ENCODE data around the gene KLF5. TPM values are rescaled to one million over a fixed set of nuclear protein-coding genes. Genes with fewer than 3 reads are reported as not detected.

The KLF5 gene
- total RNA-seq, 1 donor from 2014 or later = 0.73 TPM

DNA sequence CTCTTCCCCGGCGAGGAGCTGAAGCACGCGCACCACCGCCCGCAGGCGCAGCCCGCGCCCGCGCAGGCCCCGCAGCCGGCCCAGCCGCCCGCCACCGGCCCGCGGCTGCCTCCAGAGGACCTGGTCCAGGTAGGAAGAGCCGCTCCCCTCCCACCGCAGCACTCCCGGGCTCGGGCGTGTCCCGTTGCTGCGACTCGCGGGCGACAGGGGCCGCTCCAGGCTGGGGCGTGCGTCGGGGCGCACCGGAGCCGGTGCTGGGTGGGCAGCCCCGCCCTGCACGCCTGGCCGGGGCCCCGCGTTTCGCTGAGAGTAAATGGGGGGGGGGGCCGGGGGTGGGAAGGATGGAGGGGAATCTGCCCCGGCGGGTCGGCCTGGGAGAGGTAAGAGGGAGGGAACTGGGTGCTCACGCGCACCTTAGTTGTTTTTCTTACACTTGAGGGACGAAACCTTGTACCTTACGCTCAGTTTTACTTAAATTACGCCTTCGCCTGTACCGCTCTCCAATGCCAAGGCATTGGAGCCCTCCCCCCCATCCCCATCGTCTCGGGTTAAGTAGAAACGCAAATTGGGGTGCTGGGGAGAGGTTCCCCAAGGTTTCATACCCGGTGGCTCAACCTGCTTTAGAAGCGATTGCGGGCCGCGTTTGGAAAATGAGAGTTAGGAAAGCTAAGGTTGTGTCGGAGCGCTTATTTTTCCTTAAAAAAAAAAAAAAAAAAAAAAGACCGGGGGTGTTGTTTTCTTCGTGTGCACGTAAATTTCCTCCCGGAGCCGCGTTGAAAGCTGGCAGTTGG lies 850 bp downstream of the KLF5 start:
- peak; percentile 70 for DNase-seq (ENCODE audit: low spot score)
- ATAC-seq = peak; percentile 64

DNA sequence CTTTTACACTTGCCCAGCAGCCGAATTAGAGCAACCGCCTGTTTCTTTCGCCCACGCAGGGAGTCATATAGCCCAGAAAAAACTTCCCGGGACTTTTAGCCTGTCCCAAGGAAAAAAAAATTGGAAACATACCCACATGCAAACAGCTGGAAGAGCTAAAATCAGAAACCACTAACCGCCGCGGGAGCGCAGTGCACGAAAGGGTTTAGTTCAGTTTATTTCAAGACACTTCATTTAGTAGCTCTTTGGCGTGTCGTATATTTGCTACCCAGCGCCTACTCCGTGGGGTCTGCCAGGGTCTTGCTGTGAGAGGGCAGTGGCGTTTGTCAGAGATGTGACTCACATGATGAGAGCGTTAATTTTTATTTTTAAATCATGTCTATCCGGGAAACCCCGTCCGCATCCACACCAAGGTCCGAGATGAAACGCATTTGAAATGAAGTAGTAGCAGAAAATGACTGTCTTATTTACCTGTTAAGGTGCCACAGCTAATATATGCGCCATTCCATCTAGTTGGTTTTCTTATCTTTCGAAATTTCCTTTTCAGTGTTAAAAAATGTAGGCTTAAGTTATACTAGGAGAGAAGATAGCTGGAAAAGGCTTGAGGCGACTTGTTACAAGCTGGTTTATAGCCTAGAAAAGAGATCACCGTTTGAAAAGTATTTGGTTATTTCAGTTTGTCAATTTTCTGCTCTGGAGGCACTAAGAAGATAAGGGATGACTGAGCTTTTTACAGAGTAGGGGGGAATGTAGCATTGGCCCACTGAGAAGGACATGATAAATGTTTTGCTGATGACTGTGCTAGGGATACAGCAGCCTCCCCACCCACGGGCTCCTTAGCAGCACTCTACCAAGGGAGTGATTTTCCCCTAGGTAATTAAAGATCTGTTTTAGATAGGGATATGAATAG lies 1.7 kb downstream of the KLF5 start:
- no peak for DNase-seq (ENCODE audit: low spot score)
- ATAC-seq = no peak

DNA sequence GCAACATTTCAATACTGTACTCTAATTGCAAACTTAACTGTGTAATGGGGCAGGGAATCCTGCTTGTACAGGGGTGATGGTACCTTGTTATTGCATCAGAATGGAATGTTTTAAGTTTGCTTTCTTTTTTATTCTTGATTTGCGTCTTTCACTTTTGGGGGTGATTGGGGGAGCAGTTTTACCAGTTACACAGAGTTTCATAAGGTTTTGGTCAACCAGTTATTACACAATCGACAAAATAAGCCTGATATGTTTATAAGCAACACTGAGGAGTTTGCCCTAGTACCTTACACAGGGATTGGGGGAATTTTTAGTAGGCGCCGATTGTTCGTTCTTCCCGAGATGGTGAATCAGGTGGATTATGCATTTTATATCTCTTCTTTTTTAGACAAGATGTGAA lies 2.7 kb downstream of the KLF5 start:
- no peak for DNase-seq (ENCODE audit: low spot score)
- ATAC-seq = no peak

DNA sequence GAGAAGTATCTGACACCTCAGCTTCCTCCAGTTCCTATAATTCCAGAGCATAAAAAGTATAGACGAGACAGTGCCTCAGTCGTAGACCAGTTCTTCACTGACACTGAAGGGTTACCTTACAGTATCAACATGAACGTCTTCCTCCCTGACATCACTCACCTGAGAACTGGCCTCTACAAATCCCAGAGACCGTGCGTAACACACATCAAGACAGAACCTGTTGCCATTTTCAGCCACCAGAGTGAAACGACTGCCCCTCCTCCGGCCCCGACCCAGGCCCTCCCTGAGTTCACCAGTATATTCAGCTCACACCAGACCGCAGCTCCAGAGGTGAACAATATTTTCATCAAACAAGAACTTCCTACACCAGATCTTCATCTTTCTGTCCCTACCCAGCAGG lies 3.1 kb downstream of the KLF5 start:
- no peak for DNase-seq (ENCODE audit: low spot score)
- ATAC-seq = no peak

DNA sequence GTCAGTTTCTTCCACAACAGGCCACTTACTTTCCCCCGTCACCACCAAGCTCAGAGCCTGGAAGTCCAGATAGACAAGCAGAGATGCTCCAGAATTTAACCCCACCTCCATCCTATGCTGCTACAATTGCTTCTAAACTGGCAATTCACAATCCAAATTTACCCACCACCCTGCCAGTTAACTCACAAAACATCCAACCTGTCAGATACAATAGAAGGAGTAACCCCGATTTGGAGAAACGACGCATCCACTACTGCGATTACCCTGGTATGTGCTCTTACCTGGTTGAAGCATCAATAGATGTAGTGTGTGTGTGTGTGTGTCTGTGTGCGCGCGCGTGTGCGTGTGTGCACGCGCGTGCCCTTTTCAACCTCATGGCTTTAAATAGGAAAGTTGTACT lies 3.7 kb downstream of the KLF5 start:
- DNase-seq (ENCODE audit: low spot score) (no peak), ATAC-seq (no peak)

DNA sequence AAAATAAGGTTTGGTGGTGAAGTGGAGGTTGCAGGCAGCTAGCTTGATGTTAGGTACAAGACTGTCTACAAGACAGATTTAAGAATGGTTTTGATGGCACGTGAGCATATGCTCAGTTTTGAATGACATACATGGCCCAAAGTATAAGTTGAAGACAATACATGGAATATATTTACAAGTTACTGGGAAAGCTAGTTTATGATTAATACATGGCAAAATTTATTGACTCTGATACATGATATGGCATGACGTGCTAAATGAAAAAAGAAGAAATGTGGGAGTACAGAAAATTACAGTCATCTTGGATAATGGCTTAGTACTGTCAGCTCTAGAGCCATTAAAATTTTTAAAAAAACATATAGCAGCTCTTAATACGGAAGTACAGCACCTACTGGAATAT lies 4.4 kb downstream of the KLF5 start:
- DNase-seq (ENCODE audit: low spot score) (no peak), ATAC-seq (no peak)

DNA sequence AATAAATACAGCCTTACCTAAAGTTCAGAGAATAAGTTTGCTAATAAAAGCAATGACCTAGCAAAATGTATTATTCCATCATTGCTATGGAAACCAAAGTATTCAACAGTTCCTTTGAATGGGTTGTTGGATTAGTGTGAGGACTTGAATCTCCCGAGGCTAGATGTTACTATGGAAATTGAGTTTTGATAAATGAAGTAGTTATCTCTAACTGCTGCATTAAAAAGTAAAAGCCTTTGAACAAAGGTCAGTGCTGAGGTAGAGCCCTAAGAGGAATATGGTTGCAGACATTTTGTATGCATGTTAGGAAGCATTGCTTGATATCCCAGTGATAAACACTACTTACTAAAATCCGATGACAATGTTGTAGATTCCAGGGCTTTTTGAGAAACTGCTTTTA lies 6.2 kb downstream of the KLF5 start:
- no peak for ATAC-seq
- DNase-seq (ENCODE audit: low spot score) = no peak

DNA sequence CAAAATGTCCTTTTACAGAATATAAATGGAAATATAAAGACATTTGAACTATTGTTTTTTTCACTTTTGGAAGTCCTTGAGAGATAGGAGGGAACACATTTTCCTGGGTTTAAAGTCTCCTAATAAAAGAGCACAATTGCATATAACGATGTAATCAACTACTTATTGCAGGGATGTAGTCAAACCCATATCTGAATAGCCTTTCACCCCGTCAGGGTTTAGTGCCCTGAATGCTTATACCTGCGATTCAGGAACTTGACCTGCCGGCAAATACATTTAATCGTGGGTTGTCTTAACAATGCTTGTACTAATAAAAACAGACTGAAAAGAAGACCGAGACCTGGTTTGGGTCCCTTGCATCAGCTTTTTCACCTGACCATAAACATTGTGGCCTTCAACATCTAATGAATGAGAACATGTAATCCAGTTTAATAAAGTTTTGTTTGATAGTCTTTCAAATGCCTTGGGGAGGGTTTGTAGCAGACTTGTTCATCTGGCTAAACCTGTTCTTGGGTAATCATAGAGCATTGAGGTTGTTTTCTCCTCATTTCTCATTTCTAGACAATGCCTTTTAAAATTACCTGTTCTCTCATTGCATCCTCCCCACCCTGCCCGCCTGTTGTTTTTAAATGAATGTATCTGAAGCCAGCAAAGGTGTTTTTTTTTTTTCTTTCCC lies 7.0 kb downstream of the KLF5 start:
- DNase-seq (ENCODE audit: low spot score) (no peak), ATAC-seq (no peak)

DNA sequence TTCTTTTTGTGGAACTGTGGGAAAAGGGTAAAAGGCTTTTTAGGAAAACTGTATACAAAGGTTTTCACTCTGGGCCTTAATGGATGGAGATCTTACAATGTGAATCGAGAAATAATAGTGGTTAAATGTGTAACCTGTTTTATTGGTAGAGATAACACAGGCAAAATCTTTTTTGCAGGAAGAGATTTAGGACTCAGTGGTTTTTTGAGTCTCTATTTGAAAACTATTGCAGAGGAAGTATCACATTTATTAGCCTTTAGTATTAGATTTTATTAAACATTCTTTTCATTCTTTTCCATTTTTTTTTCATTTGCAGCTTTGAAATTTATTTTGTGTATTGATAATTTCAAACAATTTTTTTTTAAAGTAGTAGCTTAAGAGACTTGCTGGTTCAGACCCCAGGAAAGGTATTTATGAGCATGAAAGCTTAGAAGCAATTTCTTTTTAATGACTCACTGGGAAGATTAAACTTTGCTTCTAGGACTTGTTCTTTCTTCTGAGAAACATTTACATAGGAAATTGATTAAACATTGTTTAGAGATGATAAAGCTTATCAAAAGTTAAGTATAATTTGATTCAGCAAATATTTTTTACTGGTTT lies 10.5 kb downstream of the KLF5 start:
- DNase-seq (ENCODE audit: low spot score) (no peak), ATAC-seq (no peak)

DNA sequence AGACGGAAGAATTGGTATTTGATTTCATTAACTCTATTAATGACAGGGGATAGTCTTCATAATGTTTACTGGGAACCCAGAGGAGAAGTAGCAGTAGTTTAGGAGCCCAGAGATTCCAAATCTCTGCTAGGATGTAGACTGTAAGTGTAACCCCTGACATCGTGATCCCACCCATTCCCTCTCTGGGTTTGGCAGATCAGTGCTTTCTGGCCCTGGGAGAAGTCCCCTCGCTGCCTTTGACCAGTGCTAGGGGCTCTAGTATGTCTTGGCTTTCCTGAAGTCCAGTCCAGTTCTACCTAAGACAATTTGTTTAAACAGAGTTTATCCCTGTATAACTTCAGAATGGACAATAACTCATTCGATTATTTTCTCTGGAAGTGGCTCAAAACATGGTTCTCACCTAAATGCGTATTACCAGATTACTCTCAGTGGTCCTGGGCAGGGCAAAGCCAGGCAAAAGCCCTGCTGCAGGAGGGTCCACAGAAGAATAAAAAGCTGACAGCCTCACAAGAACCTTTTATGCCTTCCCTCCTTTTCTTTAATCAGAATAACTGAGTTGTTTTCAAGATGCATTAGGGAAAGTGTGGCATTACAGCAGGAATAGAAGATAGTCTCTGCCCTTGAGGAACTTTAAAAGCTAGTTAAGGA lies 11.8 kb downstream of the KLF5 start:
- ATAC-seq = no peak
- no peak for DNase-seq (ENCODE audit: low spot score)

DNA sequence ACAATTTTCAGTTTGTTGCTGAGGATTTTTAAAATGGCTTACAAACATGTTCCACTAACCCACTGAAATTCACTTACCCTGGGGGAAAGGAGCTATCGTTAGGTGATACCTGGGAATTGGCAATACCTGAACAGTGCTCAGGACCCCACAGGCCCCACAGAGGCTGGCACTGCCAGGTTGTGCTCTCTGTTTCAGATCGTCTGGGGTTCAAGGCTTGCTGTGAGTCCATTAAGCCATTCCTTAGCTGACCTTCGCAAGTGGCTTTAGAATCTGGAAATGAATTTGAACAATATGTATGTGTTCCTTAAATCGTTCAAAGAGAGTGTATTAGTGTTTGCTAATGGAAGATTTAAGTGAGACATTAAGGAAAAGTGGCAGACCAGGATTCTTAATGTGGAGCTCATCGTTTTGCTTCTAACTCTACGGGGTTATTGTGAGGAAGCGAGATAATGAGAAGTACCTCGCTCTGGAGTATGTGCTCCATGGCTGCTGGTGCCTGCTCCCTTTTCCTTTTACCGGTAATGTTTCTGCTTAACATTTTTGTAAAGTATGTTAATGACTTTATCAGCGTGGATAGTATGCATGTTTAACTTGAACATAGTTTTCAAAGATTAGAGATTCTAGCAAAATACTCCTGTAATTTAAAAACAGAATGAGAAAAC lies 13.6 kb downstream of the KLF5 start:
- ATAC-seq = no peak
- no peak for DNase-seq (ENCODE audit: low spot score)

DNA sequence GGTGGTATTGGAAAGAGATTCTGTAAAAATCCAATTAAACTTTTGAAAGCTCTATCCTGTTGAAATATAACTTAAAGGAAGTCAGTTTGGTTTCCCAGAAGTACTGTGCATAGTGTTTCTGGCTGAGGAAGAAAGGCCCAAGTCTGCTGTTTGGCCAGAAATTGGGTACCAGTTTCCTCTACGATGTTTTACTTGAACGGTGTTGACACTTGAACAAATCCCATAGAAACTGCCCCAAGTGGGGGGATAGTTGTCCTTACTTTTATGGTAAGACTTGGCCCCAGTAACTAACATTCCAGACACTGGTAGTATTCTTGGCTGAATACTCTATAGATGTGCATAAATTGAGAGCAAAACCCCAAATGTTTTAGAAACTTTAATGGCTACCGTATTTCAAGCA lies 14.2 kb downstream of the KLF5 start:
- ATAC-seq (no peak), DNase-seq (ENCODE audit: low spot score) (no peak)

DNA sequence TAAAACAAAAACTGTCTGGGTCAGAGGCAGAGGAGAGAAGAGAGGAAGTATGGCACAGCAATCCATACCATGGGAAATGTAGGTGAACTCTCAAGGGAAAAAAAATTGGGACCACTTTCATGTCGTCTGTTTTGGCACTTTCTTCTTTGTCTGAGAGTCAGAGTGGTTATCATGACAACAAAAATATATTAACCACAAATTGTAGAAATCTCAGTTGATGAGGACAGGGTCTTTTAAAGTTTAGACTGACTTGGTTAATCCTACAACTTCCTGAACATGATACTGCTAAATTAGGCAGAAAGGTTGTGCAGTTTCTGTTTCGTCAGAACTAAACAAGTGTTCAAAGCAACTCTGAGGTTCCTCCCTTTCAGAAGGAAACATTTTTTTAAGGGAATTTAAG lies 15.2 kb downstream of the KLF5 start:
- DNase-seq (ENCODE audit: low spot score) (no peak), ATAC-seq (no peak)

DNA sequence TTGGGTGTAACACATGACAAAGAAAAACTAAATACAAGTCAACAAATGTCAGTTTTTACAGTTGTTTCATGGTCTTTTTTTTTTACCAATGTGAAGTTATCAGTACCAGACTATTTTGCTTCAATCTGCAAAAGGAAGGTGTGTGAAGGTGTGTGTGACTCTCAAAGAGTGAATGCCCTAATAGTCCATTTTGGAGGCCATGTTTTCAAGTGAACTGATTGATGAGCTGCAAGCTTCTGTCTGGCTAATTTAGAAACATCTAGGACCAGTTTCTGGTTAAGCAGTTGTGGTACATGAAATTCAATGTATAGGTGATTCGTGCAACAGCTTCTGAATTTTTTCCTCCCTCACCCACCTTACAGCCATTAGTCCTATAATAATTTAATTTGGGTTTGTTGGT lies 16.1 kb downstream of the KLF5 start:
- ATAC-seq (no peak), DNase-seq (ENCODE audit: low spot score) (no peak)

DNA sequence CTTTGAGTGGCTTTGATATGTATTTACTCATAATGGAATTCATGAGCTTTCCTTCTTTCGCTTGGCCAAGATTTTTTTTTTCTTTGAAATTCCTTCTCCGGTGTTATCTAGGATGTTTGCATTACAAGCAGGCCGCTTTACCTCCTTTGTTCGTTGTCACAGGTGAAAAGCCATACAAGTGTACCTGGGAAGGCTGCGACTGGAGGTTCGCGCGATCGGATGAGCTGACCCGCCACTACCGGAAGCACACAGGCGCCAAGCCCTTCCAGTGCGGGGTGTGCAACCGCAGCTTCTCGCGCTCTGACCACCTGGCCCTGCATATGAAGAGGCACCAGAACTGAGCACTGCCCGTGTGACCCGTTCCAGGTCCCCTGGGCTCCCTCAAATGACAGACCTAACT lies 16.7 kb downstream of the KLF5 start:
- DNase-seq (ENCODE audit: low spot score) = no peak
- no peak for ATAC-seq

DNA sequence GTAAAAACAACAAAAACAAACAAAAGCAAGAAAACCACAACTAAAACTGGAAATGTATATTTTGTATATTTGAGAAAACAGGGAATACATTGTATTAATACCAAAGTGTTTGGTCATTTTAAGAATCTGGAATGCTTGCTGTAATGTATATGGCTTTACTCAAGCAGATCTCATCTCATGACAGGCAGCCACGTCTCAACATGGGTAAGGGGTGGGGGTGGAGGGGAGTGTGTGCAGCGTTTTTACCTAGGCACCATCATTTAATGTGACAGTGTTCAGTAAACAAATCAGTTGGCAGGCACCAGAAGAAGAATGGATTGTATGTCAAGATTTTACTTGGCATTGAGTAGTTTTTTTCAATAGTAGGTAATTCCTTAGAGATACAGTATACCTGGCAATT lies 17.1 kb downstream of the KLF5 start:
- ATAC-seq = no peak
- no peak for DNase-seq (ENCODE audit: low spot score)

DNA sequence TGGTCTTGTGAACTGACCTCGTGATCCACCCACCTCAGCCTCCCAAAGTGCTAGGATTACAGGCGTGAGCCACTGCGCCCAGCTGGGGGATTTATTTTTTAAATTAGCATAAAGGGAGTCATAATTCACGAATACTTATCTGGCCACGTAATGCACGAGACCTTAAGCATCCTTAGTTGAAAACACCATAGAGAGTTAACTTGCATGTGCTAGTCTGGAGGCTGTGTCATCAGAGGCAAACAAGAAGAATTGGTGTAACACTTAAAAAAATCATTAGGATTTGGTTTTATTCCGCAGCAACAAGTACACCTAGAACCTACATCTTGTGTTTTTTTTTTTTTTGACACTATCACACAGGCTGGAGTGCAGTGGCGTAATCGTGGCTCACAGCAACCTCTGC lies 19.1 kb downstream of the KLF5 start:
- DNase-seq (ENCODE audit: low spot score) (no peak), ATAC-seq (no peak)

DNA sequence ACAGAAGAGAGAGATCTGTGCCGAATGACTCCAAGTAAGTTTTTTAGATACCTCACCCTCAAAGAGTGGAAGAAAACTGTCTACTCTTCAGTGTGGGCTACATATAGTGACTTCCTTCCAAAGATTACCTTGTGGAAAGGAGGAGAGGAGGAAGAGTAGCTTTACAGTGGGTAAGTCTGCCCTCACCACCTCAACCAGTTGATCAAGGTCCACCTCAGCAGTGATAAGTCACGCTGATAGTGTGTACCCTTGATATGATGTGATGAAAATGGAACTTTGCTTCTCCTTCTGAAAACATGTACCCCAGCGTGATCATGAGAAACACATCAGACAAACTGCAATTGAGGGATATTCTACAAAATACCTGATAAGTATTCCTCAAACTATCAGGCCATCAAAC lies 20.6 kb downstream of the KLF5 start:
- no peak for DNase-seq (ENCODE audit: low spot score)
- ATAC-seq = no peak

DNA sequence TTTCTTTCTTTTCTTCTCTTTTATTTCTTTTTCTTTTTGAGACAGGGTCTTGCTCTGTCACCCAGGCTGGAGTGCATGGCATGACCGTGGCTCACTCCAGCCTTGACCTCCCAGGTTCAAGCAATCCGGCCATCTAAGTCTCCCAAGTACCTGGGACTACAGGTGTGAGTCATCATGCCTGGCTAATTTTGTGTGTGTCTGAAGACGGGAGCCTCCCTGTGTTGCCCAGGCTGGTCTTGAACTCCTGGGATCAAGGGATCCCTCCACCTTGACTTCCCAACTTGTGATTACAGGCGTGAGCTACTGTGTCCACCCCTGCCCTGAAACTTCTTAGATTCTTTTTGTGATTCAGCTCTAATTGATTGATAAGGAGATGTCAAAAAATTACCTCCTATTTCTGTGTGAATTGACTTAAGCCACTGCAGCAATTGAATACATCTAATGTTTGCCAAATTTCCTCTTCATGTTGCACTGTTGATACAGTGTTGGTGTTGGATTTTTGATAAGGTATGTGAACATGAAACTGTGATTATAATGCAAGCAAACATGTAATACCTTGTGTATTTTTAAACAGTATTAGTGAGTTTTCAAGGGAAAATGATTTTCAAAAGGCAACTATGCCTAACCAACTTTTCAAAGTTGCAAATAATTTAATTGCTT lies 22.6 kb downstream of the KLF5 start:
- DNase-seq (ENCODE audit: low spot score) (no peak), ATAC-seq (no peak)

DNA sequence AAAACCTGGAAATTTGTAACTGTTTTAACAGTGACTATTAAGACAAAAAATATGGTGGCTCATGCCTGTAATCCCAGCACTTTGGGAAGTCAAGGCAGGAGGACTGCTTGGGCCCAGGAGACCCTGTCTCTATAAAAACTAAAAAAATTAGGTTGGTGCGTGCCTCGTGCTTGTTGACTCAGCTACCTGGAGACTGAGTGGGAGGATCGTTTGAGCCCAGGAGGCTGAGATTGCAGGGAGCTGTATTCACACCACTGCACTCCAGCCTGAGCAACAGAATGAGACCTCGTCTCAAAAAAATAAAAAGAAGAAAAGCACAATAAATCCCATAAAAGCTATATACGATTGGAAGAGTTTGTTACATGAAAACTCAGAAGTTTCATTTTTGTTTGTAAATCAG lies 23.7 kb downstream of the KLF5 start:
- DNase-seq (ENCODE audit: low spot score) = no peak
- no peak for ATAC-seq
